ENCODE measurements around the gene LAMC1.

The LAMC1 gene

GRCh38 chr1:183159960-183160359 lies 136.7 kb downstream of the LAMC1 start:
- intact Hi-C loops (cut with DNase I; ENCODE audit: low total_unique reads) = no loop called here
- Histone ChIP-seq H3K4me3 (no peak overlapping the region), H3K9me3 (no peaks in the 10 kb centered on the region)

DNA sequence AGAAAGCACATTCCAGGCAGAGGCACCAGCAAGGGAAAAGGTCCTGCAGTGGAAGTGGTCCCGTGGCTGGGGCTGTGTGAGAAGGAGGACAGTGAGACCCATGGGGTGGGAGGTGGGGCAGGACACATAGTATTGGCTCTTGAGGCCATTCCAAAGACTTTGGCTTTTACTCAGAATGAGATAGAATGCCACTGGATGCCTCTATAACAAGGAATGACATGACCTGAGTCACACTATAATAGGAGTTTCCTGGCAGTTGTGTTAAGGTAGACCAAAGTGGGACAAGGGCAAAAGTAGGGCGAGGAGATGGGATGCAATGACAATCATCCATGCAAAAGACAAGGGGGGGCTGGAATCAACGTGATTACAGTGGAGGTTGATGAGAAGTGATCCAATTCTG lies 138.2 kb downstream of the LAMC1 start:
- Histone ChIP-seq H3K4me1 (peaks cover 0 to 6% (median 2%) of the 10 kb centered on the region in 4 donors), H3K27ac (no peak overlapping the region), H3K4me3 (no peak overlapping the region), H3K9me3 (no peaks in the 10 kb centered on the region), H3K36me3 (no peaks in the 10 kb centered on the region), H3K27me3 (no peaks in the 10 kb centered on the region)
- no peak for DNase-seq
- TF ChIP-seq, protein P1, sequence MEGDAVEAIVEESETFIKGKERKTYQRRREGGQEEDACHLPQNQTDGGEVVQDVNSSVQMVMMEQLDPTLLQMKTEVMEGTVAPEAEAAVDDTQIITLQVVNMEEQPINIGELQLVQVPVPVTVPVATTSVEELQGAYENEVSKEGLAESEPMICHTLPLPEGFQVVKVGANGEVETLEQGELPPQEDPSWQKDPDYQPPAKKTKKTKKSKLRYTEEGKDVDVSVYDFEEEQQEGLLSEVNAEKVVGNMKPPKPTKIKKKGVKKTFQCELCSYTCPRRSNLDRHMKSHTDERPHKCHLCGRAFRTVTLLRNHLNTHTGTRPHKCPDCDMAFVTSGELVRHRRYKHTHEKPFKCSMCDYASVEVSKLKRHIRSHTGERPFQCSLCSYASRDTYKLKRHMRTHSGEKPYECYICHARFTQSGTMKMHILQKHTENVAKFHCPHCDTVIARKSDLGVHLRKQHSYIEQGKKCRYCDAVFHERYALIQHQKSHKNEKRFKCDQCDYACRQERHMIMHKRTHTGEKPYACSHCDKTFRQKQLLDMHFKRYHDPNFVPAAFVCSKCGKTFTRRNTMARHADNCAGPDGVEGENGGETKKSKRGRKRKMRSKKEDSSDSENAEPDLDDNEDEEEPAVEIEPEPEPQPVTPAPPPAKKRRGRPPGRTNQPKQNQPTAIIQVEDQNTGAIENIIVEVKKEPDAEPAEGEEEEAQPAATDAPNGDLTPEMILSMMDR (IDR thresholded peaks at IDR 0.05) = no peak
- intact Hi-C loops (cut with DNase I; ENCODE audit: low total_unique reads) = no loop called here

More at GRCh38 chr1:183159960-183160359, 136.7 kb downstream of the LAMC1 start:
- Histone ChIP-seq H3K27ac (no peak overlapping the region), H3K4me1 (peaks cover 0 to 6% (median 2%) of the 10 kb centered on the region in 4 donors), H3K27me3 (no peaks in the 10 kb centered on the region), H3K36me3 (no peaks in the 10 kb centered on the region)
- TF ChIP-seq, protein P1 (IDR thresholded peaks at IDR 0.05) = no peak
- DNase-seq = no peak

DNA sequence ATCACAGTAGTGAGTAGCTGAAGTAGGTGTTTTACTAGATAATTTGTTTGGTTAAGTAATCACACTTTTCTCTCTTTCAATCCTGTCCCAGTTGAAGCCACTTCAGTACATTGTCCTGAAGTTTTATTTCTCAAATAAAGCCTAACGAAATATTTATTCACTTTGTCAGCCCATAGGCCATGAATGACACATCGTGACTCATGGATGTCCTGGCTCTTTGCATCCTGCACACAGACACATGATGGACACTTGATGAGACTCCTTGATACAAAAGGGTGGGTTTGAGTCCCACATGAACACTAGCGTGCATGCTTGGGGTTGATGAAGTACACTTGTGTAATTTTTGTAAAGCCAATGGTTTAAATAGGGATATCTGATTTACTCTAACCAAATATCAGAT lies 140.1 kb downstream of the LAMC1 start:
- intact Hi-C loops (cut with DNase I; ENCODE audit: low total_unique reads) = no loop called here

DNA sequence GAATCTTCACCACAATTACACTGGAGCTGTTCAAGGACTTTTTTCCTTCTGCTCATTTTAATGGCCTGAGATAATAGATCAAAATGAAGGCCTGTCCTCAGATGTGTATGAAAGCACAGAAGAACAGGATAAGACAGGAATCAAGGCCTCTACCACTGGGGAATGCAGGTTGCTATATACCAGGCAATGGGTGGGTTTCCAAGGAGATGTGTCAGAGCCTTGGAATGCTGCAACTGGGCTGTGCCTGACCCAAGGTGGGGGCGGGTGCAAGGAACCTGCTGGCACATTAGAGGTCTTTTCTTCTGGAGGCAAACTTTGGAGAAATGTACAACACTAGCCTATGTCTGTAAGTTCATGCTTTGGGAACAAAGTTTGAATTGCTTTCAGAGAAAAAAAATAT lies 141.1 kb downstream of the LAMC1 start:
- Histone ChIP-seq H3K36me3 (no peaks in the 10 kb centered on the region), H3K9me3 (no peaks in the 10 kb centered on the region), H3K4me3 (no peak overlapping the region), H3K27me3 (no peaks in the 10 kb centered on the region), H3K4me1 (peaks cover 0 to 6% (median 2%) of the 10 kb centered on the region in 4 donors), H3K27ac (no peak overlapping the region)
- no peak for DNase-seq
- intact Hi-C loops (cut with DNase I; ENCODE audit: low total_unique reads) = no loop called here
- TF ChIP-seq, protein P1 (IDR thresholded peaks at IDR 0.05) = no peak

More for the DNA sequence above, 140.1 kb downstream of the LAMC1 start:
- TF ChIP-seq, protein P1 (IDR thresholded peaks at IDR 0.05) = no peak
- H3K36me3 ChIP-seq = no peaks in the 10 kb centered on the region
- DNase-seq = no peak
- no peak overlapping the region for H3K4me3 ChIP-seq
- no peak overlapping the region for H3K27ac ChIP-seq
- H3K9me3 ChIP-seq = no peaks in the 10 kb centered on the region
- peaks cover 0 to 6% (median 2%) of the 10 kb centered on the region in 4 donors for H3K4me1 ChIP-seq
- no peaks in the 10 kb centered on the region for H3K27me3 ChIP-seq

DNA sequence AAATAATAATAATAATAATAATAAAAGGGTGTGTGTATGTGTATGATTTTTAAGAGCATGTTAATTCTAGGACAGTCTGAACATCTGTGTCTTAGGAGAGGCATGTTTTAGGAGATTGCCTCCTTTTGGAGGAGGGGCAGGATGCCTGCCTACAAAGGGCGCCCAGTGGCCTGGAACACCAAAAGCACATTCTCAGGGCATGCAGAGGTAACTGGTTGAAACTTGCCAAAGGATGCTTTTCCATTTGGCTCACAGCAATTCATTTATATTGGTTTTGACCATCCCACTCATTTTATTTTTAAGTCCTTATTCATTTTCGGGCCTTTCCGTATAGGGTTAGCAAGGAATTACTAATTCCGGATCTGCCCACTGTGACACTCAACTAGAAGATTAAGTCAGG lies 141.7 kb downstream of the LAMC1 start:
- TF ChIP-seq, protein P1 (IDR thresholded peaks at IDR 0.05) = no peak
- no peak overlapping the region for H3K4me3 ChIP-seq
- H3K27ac ChIP-seq = no peak overlapping the region
- H3K9me3 ChIP-seq = no peaks in the 10 kb centered on the region
- no peaks in the 10 kb centered on the region for H3K27me3 ChIP-seq
- H3K36me3 ChIP-seq = no peaks in the 10 kb centered on the region
- no peak for DNase-seq
- intact Hi-C loops (cut with DNase I; ENCODE audit: low total_unique reads) = no loop called here
- H3K4me1 ChIP-seq = peaks cover 0 to 6% (median 2%) of the 10 kb centered on the region in 4 donors

DNA sequence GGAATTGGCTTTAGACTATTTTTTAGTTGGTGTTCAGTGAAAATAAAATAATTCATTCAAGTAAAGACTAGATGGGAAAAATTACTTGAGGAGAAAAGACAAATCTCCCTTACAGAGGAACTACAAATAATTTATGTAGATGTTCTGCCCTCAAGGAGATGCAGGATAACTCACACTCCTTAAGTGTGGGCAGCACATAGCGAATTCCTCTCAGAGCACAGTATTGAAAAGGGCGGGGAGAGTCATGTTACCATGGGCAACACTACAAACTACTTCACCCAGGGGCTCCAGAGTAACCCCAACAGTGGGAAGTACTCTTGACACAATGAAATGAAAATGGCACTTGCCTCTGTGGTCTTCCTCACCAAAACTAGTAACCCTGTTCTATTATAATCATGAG lies 142.2 kb downstream of the LAMC1 start:
- peaks cover 0 to 6% (median 2%) of the 10 kb centered on the region in 4 donors for H3K4me1 ChIP-seq
- TF ChIP-seq, protein P1 (IDR thresholded peaks at IDR 0.05) = no peak
- H3K27me3 ChIP-seq = no peaks in the 10 kb centered on the region
- intact Hi-C loops (cut with DNase I; ENCODE audit: low total_unique reads) = no loop called here
- no peak overlapping the region for H3K27ac ChIP-seq
- DNase-seq = no peak
- no peak overlapping the region for H3K4me3 ChIP-seq
- H3K9me3 ChIP-seq = no peaks in the 10 kb centered on the region
- no peaks in the 10 kb centered on the region for H3K36me3 ChIP-seq

Data from tibial artery (tissue), 4 donors.